ENCODE results near the gene HELZ2.

The HELZ2 gene

DNA sequence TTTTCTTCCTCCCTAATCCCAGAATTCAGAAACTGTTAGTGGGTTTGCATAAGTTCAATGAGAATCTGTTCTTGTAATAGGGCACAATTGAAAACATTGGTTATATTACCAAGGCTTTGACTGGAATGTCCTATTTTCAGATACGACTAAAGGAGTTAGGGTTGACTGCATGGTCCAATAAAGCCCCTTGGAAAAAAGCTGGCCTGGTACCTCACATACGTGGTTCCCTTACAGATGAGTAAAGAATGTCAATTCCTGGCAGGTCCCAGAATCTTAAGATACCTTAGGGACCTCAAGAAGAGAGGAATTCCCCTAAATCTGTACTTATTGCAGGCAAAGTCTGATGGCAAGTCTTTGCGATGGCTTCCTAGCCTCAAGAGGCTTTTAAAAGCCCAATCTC lies 48.9 kb downstream of the HELZ2 start:
- no peak for DNase-seq (ENCODE audit: low read depth in 2 of 3, low spot score in 2 of 3)

Data from activated CD8-positive, alpha-beta memory T cell treated with anti-CD3 and anti-CD28 coated beads for 48 hours (primary cell).